Stimulated activated CD8-positive, alpha-beta memory T cell treated with anti-CD3 and anti-CD28 coated beads, Interleukin-15, amount 100 ng/mL, for 48 hours (primary cell): ENCODE data around the gene GTPBP6.

ENCODE experiments used
- DNase-seq, 2 donors: peaks; one replicate each; pipeline ENCODE4 v3.0.0-alpha.2; 2020; ENCODE audit warnings: low read depth in 2 of 2

Gene GTPBP6, protein sequence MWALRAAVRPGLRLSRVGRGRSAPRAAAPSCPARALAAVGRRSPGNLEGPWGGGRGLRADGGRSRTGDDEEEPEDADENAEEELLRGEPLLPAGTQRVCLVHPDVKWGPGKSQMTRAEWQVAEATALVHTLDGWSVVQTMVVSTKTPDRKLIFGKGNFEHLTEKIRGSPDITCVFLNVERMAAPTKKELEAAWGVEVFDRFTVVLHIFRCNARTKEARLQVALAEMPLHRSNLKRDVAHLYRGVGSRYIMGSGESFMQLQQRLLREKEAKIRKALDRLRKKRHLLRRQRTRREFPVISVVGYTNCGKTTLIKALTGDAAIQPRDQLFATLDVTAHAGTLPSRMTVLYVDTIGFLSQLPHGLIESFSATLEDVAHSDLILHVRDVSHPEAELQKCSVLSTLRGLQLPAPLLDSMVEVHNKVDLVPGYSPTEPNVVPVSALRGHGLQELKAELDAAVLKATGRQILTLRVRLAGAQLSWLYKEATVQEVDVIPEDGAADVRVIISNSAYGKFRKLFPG

DNA sequence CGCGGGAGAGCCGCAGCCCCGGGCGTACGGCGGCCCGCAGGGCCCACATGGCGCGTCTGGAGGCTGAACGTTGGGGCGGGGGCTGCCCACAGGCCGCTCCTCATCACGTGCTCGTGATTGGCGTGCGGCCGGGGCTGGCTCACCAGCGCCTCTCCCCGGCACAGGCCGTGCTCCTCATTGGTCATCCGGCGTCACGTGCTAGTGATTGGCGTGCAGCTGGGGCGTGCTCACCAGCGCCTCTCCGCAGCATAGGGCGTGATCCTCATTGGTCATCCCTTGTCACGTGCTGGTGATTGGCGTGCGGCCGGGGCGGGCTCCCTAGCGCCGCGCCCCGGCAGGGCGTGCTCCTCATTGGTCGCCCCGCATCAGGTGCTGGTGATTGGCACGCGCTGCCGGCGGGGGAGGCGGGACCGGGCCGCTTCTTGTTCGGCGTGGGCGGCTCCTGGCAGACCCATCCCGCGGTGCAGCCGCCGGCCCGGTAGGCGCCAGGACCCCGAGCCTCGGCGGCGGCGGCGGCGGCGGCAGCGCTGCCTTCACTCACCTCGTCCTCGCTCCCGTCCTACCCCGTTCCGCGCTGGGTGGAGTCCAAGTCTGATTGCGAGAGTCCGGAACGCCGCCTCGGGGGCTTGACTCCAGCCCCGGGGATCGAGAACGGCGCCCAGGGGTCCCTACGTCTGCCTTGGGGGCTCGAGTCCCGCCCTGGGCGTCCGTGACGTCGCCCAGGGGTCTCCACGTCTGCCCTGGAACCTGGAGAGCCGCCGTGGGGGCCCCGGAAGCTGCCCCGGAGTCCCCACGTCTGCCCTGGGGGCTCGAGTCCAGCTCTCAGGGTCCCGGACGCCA, at the start of gene GTPBP6:
Gene GTPBP6, minus strand, starts transcription at position 58 of the 840 bp plus-strand sequence. Its CDS starts 9 bp downstream, at position 49.
- DNase-seq: peak; percentile 98 to 99

DNA sequence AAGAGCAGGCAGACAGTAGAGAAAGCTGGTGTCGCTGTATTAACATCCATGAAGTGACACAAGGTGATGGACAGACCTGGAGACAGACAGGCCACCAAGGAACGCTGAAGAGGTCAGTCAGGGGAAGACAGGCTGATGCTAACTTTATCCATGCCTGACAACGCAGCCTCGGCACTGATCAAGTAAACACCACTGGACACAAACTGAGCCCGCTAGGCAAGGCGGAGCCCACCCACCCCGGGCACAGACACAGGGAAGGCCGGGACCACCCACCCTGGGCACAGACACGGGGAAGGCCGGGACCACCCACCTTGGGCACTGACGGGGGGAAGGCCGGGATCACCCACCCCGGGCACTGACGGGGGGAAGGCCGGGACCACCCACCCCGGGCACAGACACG, 49.3 kb upstream of the GTPBP6 start:
- no peak for DNase-seq

DNA sequence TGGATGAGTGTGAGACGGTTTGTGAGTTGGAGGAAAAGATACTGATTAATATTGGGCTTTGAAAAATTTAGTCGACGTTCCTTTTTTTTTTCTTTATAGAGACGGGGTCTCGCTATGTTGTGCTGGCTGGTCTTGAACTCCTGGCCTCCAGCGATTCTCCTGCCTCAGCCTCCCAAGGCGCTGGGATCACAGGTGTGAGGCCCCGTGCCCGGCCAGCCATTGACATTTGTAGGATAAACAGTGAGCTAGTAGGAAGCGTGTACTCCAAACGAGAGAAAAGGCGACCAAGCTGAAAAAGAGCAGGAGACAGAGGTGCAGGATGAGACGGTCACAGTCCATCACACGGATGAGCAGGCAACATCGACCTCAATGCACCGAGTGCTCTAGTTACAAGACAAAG, 48.8 kb upstream of the GTPBP6 start:
- no peak for DNase-seq

- DNase-seq: no peak
Measured at GRCh38 chrX:363621-364375, 45.2 kb upstream of the GTPBP6 start.

- DNase-seq: no peak
Measured at GRCh38 chrX:362937-363620, 44.5 kb upstream of the GTPBP6 start.

DNA sequence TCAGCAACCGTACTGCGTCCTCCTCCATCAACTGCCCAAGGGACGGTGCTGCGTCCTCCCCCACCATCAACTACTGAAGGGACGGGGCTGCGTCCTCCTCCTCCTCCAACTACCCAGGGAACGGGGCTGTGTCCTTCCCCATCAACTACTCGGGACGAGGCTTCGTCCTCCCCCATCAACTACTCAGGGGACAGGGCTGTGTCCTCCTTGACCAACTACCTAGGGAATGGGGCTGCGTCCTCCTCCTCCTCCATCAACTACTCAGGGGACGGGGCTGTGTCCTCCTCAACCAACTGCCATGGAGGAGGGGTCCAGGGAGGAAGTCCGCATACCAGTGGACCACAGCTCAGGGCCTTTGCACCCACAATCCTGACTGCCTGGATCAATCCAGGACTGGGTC, 43.8 kb upstream of the GTPBP6 start:
- DNase-seq: no peak

DNA sequence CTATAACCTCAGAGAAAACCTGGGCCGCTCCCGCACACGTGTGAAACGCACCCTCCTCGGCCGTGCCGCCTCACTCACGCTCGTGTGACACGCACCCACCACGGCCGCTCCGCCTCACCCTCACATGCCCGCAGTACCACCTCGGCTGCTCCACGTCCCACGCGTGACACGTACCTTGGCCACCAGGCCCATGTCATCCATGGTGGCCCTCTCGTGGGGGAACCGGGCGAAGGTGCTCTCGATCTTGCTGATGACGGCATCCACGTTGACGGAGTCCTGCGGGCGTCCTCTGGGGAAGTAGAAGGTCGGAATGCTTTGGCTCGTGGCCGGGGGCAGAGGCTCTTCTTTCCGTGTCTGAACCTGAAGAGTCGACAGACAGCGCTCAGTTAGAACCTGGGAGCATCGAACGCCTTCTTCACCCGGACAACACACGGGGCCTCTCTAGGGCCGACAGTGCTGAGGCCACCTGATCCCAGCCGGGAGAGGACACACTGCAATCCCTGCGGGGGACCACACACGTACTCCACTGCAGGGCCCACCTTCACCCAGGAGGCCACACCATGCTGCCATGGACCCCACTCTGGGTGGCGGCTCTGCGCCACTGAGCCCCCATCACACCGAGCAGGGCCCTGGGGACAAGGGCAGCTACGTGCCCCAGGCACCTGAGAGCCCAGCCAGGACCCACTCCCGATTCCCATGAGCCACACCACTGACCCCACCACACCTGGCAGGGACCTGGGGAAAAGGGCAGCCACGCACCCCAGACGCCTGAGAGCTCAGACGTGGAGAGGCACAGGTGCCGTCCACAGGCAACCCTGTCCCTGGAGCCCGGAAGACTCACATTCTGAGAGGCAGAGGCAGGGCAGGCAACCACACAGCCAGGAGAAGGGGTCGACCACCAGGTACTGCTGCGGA, 42.9 kb upstream of the GTPBP6 start:
- DNase-seq: no peak

GRCh38 chrX:360496-361150, 42.0 kb upstream of the GTPBP6 start:
- no peak for DNase-seq

DNA sequence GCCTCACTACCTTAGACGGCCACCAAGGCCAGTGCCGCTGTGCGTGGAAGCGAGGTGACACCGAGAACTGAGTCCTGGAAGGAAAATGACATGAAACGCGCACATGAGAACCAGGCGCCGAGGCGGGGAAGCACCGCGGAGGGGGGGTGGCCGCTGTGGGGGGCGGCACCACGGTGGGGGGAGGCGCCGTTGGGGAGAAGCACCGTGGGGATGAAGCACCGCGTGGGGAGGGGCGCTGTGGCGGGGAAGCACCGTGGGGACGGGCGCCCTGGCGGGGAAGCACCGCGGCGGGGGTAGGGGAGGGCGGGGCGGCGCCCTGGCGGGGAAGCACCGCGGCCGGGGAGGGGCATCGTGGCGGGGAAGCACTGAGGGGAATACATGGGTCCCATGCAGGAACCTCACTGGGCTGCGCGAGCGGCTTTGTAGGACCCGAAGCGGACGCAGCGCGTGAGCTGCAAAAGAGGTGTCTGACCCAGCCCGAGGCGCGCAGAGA, 40.1 kb upstream of the GTPBP6 start:
- no peak for DNase-seq

GRCh38 chrX:357693-358471, 39.3 kb upstream of the GTPBP6 start:
- DNase-seq: peak; percentile 17 to 19

DNA sequence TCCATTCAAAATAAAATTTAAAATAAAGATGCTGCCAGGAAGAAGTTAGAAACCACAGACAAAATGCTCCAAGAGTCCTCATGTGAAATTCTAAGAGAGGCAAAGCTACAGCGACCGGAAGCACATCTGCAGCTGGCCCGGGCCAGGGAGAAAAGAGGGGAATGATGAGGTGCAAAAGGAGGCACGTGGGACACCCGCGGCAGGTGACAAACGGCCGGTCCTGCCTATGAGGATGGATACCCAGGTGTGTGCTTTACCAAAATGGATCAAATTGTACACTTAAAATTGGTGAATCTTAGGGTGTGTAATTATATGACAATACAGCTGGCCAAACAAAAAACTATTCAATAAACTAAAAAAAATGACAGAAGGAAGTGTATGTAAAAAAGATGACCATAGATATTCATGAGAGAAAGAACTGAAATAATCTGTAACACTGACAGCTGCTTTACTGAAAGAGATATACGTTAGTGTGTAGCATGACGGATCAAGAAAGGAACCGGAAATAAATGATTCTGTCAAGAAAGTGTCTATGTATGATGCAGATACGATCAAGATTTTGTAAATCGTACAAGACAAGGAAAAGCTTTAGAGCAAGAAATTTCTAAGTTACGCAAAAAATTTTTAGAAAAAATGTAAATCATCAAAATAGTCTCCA, 38.6 kb upstream of the GTPBP6 start:
- no peak for DNase-seq

- DNase-seq: no peak
Measured at GRCh38 chrX:356385-357034, 37.9 kb upstream of the GTPBP6 start.

DNA sequence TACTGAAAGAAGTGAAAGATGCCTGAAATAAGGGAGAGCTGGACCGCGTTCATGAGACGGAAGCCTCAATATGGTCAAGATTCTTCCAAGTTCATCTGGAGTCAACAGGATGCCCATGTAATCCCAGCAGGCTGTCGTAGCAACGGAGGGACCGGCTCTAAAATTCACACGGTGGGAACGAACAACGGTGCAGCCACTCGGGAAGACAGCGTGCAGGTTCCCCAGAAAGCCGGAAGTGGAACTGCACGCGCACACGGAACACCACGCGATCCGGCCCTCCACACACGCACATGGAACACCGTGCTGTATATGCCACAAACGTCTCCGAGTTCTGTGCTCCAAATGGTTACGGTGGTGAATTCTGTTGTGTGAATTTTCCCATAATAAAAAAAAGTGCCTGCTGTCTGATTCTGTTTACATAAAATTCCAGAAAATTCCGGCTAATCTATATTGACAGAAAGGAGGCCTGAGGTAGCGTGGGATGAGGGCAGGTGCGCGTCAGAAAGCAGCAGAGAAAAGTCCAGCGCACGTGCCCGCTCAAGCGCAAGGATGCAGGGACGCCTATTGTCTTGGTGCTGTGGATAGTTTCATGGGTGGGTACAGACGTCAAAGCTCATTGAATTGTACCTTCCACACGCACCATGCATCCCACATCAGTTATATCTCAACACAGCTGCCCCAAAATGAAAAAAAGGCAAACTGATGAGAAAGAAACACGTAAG, 36.9 kb upstream of the GTPBP6 start:
- DNase-seq: no peak

GRCh38 chrX:353566-354535, 35.3 kb upstream of the GTPBP6 start:
- DNase-seq: no peak

- no peak for DNase-seq
Measured at GRCh38 chrX:352582-353314, 34.2 kb upstream of the GTPBP6 start.
